SU-DHL-6 (cell line): ENCODE results near the gene NELFB.

ENCODE experiments used
- EZH2phosphoT487 ChIP-seq: fragments of 200-600 bp; sonication (generic), shearing (Covaris generic); conservative IDR thresholded peaks from 2 replicates; pipeline ENCODE4 v1.6.1; 2018; ENCODE audit warnings: mild to moderate bottlenecking, antibody characterized with exemption, low read length, moderate library complexity, mixed read lengths
- TF ChIP-seq, protein P1 (sequence below): fragments of 200-600 bp; sonication (generic); IDR thresholded peaks from one replicate; pipeline ENCODE4 v1.5.1; 2017; ENCODE audit warnings: antibody characterized with exemption, mild to moderate bottlenecking, low read length, moderate library complexity; ENCODE audit not compliant: insufficient read depth, poor library complexity, severe bottlenecking

DNA sequence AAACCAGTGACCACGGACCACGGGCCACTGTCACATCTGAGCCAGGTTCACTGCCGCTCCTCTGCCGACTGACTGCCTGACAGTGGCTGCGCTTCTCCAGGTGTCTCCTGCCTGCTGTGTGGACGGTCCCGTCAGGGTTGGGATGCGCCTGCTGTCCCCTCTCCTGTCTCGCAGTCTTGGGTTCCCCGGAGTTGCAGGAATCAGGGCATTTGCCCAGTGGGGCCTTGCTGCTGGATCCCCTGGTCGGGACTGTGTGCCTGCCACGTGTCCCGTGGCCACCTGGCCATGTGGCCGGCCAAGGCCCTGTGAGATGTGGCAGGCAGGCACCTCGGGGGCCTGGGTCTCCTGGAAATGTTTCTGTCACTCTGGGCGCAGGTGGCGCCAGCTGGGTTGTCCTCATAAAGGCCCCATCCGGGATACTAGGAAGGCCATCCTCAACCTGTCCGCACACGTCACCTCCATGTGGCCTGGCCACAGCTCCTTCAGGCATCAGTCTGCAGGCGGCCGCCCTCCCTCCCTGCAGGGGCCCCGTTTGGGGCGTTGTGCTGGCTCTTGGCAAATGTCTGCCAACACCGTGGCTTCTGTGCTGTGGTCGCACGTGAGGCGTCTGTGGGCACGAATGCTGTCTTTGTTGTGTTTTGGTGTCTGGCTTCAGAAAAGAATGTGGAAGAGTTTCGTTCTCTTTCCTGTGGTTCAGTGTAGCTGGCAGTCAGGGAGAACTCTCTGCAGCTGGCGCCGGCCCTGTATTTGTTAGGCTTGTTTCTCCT, 16.0 kb downstream of the NELFB start:
- TF ChIP-seq, protein P1, sequence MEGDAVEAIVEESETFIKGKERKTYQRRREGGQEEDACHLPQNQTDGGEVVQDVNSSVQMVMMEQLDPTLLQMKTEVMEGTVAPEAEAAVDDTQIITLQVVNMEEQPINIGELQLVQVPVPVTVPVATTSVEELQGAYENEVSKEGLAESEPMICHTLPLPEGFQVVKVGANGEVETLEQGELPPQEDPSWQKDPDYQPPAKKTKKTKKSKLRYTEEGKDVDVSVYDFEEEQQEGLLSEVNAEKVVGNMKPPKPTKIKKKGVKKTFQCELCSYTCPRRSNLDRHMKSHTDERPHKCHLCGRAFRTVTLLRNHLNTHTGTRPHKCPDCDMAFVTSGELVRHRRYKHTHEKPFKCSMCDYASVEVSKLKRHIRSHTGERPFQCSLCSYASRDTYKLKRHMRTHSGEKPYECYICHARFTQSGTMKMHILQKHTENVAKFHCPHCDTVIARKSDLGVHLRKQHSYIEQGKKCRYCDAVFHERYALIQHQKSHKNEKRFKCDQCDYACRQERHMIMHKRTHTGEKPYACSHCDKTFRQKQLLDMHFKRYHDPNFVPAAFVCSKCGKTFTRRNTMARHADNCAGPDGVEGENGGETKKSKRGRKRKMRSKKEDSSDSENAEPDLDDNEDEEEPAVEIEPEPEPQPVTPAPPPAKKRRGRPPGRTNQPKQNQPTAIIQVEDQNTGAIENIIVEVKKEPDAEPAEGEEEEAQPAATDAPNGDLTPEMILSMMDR, result no peak
- no peak for TF ChIP-seq EZH2phosphoT487
